NCI-H345 (cell line): Measurements from ENCODE around the gene MBOAT7.
"Not testable (repeated sequence)": the region's sequence is repeated elsewhere in the genome, so short reads cannot be mapped to it uniquely, and the experiment has no call there.

Source experiments
- DNase-seq: peaks from one replicate; lab custom pipeline; 2025; lab: John Stamatoyannopoulos, UW

The MBOAT7 gene, protein sequence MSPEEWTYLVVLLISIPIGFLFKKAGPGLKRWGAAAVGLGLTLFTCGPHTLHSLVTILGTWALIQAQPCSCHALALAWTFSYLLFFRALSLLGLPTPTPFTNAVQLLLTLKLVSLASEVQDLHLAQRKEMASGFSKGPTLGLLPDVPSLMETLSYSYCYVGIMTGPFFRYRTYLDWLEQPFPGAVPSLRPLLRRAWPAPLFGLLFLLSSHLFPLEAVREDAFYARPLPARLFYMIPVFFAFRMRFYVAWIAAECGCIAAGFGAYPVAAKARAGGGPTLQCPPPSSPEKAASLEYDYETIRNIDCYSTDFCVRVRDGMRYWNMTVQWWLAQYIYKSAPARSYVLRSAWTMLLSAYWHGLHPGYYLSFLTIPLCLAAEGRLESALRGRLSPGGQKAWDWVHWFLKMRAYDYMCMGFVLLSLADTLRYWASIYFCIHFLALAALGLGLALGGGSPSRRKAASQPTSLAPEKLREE

GRCh38 chr19:54189145-54189734 lies at the start of gene MBOAT7:
TSS of gene MBOAT7 (minus strand) at chr19:54189580. CDS start at chr19:54188508, 1,072 bp downstream.
- no peak for DNase-seq

GRCh38 chr19:54233941-54234340 lies 44.6 kb upstream of the MBOAT7 start:
- DNase-seq, result no peak

- DNase-seq, result peak; percentile 56
These were observed 41.9 kb upstream of the MBOAT7 start for GRCh38 chr19:54231077-54231931.

DNA sequence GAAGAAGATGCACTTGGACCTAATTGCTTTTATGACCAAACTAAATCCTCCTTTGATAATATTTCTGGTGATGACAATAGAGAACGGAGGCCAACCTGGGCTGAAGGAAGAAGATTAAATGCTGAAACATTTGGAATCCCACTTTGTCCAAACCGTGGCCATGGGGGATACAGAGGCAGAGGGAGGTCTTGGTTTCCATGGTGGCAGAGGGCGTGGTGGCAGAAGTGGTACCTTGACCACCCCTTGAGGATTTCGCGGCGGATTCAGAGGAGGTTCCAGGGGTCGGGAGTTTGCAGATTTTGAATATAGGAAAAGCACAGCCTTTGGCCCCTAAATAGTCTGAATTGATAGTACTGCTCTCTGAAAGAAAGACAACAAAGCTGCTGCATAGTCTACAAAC lies 40.7 kb upstream of the MBOAT7 start:
- DNase-seq, result no peak

DNA sequence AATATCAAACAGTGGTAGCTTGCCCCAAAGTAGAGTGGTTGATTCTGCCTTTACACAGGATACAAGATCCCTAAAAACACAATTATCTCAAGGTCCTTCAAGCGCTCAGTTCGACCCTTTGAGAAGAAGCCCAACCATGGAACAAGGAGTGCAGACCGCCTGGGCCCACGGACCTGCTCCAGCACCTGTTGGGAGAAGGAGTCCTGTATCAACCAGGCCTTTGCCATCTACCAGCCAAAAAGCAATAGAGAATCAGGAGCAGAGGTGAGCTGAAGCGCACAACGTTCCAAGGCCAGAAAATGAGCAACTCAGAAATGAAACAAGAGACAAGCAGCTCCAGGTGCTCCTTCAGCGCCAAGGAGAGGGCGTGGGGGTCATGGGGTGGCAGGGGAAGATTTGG lies 39.8 kb upstream of the MBOAT7 start:
- DNase-seq, result no peak

- not testable (repeated sequence) for DNase-seq
These were observed 35.2 kb upstream of the MBOAT7 start for GRCh38 chr19:54224619-54225018.

DNA sequence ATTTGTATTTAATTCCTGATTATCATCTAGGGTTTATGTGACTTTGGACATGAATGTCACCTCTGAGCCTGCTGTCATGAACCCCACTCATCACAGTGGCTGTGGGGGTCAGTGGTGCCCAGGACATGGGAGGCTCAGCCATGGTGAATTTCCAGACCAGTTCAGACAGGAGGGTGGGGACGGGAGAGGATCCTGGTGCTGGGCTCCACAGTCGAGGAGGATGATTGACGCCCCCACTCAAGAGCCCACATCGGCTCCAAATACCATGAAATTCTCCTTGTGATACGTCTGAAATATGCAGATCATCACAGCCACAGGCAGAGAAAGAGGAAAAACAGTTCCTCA lies 34.5 kb upstream of the MBOAT7 start:
- not testable (repeated sequence) for DNase-seq

- not testable (repeated sequence) for DNase-seq
These were observed 34.0 kb upstream of the MBOAT7 start for GRCh38 chr19:54223277-54223936.

DNA sequence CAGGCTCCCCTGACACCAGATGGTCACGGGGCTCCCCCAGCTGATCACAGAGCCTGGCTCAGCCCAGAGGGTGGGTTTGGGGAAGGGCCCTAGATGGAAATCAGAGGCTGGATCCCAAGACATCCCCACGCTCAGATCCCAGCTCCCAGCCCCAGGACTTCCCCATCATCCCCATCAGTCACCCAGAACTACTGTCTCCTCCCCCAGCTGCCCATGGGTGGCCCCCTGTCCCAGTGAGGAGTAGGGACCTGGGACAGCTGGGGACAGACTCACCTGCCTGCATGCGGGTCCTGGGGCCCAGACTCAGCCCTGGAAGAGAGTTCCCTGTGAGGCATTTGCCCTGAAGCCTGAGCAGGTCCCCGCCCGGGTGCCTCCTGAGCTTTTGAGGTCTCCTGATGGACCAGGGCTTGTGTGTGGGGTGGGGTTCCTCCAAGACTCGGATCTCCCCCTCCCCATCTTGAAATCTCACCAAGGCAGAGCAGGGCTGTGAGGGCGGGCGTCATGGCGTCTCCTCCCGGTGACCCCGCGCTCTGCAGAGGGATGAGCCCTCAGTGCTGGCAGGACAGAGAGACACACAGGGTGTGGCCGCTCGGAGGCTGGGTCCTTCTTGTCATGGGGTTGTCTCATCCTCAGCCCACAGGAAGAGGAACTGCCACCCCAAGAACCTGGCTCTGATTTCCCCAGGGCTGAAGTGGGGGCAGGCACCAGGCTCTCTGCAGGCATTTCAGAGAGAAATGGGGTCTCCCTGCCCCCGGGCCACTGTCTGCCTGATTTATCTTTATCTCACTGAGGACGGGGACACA lies 33.3 kb upstream of the MBOAT7 start, which contains the start of gene LILRB3:
Gene LILRB3, minus strand, starts transcription at position 534 of the 803 bp plus-strand sequence. Its CDS starts 31 bp downstream, at position 503.
- DNase-seq, result not testable (repeated sequence)

DNA sequence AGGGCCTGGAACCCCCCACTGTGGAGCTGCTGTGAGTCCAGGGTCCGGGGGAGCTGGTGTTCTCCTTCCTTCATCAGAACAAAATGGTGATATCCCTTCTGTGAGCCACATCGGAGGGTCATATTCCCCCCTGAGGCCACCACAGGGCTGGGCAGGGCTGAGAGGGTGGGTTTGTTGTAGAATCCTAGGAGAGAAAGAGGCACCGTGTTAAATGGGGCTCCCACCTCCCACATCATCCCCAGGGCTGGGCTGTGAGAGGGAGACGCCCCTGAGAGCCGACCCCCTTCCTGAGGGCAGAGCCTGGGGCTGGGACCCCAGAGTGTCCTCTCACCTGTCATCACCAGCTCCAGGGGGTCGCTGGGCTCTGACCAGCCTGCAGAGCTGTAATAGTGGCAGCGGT lies 32.6 kb upstream of the MBOAT7 start:
- not testable (repeated sequence) for DNase-seq

DNA sequence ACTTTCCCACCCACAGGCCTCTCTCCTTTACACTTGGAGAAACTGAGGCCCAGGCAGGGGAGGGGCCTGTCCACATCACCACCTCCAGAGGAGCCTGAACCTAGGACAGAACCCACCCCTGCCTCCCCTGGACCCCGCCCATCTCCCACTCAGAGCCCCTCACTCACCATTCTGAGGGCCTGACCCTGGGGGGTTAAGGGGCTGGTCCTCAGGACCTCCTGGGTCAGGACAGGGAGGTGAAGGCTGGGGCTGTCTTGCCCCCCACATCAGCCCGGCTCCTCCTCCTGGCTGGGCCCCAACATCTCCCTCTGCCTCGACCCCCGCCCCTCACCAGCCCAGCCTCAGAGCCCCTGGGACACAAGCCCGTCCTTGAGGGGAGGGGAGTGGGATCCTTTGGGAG lies 30.3 kb upstream of the MBOAT7 start:
- not testable (repeated sequence) for DNase-seq

GRCh38 chr19:54218960-54219661 lies 29.7 kb upstream of the MBOAT7 start:
- no peak for DNase-seq

DNA sequence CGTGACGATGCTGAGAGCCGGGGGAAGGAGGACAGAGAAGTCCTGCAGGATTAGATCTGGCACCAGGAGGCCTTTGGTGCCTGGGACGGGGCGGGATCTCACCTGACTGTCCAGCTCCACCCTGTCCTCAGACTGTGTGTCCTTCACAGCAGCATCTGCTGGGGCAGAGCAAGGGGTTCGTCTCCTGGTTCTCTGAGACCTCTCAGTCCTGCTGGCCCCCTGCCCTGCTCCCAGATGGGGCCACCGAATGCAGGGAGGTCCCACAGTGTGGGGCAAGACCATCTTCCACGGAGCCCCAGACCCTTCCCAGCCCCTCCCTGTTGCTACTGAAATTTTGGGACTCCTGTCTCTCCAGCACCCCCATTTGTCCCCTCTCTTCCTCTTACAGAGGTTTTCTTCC lies 28.9 kb upstream of the MBOAT7 start:
- no peak for DNase-seq

DNA sequence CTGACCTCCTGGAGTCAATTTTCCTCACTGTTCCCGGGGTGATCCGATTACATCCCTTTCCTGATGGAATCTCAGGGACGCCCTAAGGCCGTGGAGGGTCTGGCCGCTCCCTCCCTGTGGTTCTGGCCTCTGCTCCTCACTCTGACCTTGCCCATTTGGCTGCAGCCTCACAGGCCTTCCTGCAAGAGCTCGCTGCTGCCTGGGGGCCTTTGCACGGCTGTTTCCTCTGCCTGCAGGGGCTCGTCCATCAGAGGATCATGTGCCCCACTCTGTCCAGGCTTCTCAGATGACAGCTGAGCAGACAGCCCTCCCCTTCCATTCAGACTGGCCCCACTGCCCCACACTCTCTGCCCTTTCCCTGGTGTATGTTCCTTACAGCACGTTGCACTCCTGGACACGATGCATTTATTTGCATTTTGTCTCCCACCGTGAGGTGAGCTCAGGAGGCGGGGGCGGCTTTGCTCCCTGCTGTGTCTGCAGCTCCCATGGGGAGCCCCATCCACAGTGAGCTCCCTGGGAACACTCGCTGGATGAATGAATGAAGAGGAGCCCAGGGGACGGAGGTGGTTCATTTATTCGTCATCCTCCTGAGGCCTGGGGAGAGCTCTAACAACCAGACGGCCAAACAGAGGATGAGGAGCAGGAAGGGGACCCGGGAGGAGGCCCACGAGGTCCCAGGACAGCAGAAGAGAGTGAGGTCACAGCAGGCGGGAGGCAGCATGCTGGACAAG lies 28.3 kb upstream of the MBOAT7 start:
- not testable (repeated sequence) for DNase-seq

- DNase-seq, result no peak
These were observed 27.5 kb upstream of the MBOAT7 start for GRCh38 chr19:54216869-54217268.

DNA sequence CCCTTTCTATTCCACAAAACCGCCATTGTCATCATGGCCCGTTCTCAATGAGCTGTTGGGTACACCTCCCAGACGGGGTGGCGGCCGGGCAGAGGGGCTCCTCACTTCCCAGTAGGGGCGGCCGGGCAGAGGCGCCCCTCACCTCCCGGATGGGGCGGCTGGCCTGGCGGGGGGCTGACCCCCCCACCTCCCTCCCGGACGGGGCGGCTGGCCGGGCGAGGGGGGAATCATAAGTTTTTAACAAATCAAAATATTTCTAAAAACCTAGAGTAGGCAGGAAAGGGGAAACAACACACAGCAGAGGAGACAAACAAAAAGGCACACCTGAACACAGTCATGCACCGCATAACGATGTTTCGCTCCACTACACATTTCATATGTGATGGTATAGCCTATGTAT lies 25.4 kb upstream of the MBOAT7 start:
- not testable (repeated sequence) for DNase-seq

GRCh38 chr19:54214217-54214616 lies 24.8 kb upstream of the MBOAT7 start:
- DNase-seq, result not testable (repeated sequence)

- DNase-seq, result no peak
These were observed 21.9 kb upstream of the MBOAT7 start for GRCh38 chr19:54211235-54211634.

- peak; percentile 76 for DNase-seq
These were observed 20.6 kb upstream of the MBOAT7 start for GRCh38 chr19:54209811-54210494.
